Limb (tissue), 2 donors: ENCODE measurements around the gene ACTN4.
"Not testable (repeated sequence)": the region's sequence is repeated elsewhere in the genome, so short reads cannot be mapped to it uniquely, and the experiment has no call there.

Experiments used
- DNase-seq, 2 donors: peaks; one replicate each; pipeline ENCODE4 v3.0.0-alpha.2; 2016; ENCODE audit errors: extremely low spot score in 2 of 2

The ACTN4 gene

GRCh38 chr19:38736413-38737280 is 89.2 kb downstream of the ACTN4 start:
- DNase-seq = peak in 1 of 2 donors; percentile 76

GRCh38 chr19:38737281-38737865 is 89.9 kb downstream of the ACTN4 start:
- no peak for DNase-seq

DNA sequence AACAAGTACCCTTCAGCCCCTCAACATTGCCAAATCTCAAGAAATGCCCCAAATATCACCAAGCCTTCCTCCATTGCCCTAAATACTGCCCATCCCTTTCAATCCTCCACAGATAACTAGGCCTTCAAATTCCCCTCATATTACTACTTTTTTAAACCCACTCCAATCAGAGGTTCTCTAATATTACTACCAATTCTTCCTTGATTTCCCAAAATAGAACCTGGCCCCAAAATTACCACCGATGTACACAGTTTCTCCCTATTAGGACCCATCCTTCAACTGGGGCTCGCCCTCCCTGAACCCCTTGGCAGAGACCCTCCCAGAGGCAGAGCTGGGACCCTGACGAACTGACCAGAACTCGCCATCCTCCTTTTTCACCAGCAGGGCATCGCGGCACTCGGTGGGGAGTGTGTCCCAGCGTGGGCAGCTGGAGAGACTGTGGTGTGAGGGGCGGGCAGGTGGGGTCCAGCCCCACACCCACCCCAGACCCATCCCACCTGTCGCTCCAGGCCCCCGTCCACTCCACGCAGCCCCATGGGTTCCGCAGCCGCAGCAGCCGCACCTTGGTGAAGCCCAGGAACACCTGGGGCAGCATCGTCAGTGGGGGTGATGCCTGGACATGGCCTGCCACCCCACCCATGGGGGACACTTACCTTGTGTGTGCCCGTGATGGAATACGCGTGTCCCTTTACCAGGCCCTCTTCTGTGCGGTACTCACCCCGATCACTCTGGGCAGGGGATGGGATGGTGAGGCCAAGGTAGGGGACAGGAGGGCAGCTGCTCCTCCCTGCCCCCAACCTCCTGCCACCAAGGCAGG is 90.7 kb downstream of the ACTN4 start:
- DNase-seq = peak in 1 of 2 donors; percentile 29

DNA sequence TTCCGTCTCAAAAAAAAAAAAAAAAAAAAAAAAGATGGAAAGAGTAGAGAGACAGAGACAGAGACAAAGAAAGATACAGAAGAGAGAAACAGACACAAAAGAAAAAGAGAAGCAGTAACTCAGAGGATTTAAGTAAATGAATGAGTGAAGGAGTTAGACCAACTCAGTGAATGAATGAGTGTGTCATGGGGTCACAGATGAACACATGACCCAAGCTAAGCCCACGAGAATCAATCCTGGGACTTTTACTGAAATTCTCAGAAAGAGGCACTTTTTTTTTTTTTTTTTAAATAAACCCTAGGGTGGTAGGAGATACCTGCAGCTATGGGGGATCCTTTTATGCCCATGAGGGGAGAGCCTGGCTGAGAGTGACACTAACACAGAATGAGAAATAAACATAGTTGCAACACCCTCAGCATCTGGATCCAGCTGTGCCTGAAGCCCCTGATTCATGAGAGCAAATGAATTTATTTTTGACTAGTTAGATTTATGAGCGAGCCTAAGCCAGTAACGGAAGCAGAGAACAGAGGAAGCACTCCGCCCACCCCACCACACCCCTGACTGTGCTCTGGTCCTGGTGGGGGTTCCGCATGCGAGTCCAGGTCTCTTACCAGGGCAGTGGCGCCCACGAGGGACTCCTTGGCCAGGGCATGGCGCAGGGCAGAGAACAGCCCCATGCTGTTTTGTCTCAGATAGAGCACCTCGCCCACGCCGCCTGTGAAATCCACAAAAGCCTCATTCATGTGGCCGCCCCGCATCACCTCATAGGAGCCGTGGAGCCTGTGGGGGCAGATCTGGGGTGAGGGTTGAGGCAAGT is 92.2 kb downstream of the ACTN4 start:
- DNase-seq = no peak

DNA sequence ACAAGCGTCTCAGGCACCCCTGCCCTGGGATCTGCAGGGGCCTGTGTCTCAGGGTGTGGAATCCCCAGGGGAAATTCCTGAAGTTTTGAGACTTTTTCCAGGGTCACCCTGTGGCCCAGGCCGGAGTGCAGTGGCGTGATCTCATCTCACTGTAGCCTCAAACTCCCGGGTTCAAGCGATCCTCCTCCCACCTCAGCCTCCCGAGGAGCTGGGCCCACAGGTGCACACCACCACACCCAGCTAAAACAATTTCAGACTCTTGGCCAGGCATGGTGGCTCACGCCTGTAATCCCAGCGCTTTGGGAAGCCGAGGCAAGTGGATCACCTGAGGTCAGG is 92.8 kb downstream of the ACTN4 start:
- no peak for DNase-seq

GRCh38 chr19:38740932-38741331 is 93.5 kb downstream of the ACTN4 start:
- DNase-seq = no peak

GRCh38 chr19:38741670-38742069 is 94.2 kb downstream of the ACTN4 start:
- DNase-seq = no peak

GRCh38 chr19:38742296-38742695 is 94.8 kb downstream of the ACTN4 start:
- DNase-seq = no peak

- no peak for DNase-seq
Measured at GRCh38 chr19:38742906-38743305, 95.5 kb downstream of the ACTN4 start.

DNA sequence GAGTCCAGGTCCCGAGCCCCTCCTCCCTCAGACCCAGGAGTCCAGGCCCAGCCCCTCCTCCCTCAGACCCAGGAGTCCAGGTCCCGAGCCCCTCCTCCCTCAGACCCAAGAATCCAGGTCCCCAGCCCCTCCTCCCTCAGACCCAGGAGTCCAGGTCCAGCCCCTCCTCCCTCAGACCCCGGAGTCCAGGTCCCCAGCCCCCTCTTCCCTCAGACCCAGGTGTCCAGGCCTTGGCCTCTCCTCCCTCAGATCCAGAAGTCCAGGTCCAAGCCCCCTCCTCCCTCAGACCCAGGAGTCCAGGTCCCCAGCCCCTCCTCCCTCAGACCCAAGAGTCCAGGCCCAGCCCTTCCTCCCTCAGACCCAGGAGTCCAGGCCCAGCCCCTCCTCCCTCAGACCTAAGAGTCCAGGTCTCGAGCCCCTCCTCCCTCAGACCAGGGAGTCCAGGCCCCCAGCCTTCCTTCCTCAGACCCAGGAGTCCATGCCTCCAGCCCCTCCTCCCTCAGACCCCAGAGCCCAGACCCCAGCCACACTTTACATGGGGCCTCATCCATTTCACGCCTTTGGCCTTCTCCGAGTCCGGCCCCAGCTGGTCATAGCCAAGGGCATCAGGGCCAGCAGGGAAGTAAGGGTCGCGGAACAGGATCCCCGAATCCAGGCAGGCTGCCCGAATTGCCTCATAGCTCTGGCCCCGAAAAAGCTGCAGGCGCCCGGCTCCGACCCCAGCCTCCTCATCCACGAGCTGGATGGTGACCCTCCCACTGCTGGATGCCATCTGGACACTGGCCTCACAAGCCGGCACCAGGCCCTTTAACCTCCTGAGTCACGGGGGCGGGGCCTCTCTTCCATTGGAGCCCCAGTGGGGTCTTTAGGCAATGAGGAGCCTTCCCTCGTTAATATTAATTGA is 96.2 kb downstream of the ACTN4 start:
- no peak for DNase-seq

DNA sequence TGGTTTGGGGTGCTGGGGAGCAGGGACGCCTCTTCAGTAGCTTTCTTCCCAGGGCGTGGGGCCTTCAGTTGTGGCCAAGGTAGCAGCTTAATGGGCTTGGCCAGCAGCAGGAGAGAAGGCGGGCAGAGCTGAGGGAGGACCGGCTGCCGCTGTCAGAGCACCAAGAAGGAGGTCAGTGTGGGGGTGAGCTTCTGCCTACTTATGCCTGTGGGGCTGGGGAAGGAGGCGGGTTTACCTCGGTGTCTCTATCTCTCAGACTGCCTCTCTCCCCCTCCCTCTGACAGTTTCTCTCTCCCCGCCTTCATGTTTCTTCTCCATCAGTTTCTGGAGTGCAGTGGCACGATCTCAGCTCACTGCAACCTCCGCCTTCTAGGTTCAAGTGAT is 96.8 kb downstream of the ACTN4 start, which contains the start of gene CAPN12:
CAPN12 (minus strand) TSS at position 177 of the 384 bp plus-strand sequence. CDS start 309 bp downstream, outside the sequence.
- DNase-seq = no peak

GRCh38 chr19:38744874-38745273 is 97.4 kb downstream of the ACTN4 start:
- DNase-seq = no peak

DNA sequence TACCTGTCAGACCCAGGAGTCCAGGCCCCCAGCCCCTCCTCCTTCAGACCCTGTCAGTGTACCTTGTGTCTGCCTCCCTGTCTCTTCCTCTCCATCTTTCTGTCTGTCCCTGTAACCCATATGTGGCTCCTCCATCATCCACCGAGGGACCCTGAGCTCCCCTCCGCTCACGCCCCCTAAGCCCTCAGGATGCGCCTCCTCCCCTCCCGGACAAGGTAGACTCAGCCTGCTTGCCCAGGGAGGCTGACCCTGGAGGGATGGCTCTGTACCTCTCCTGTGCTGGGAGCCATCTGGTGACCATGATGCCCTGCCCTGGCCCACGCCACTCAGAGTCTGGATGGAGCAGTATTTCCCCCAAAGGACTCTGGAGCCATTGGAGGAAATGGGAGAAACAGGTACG is 97.9 kb downstream of the ACTN4 start:
- DNase-seq = no peak

DNA sequence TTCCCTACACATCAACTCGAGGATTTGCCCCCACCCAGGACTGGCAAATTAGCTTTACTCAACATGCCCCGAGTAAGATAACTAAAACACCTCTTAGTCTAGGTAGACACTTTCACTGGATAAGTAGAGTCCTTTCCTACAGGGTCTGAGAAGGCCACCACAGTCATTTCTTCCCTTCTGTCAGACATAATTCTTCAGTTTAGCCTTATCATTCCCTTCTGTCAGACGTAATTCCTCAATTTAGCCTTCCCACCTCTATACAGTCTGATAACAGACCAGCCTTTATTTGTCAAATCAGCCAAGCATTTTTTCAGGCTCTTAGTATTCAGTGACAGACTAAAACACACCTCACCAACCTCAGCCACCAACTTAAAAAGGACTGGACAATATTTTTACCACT is 106.3 kb downstream of the ACTN4 start:
- DNase-seq = not testable (repeated sequence)

DNA sequence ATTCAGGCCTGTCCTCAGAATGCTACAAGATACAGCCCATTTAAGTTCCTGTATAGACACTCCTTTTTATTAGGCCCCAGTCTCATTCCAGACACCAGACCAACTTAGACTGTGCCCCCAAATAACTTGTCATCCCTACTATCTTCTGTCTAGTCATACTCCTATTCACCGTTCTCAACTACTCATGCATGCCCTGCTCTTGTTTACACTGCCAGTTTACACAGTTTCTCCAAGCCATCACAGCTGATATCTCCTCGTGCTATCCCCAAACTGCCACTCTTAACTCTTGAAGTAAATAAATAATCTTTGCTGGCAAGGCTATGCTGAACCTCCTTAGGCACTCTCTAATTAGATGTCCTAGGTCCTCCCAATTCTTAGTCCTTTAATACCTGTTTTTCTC is 106.7 kb downstream of the ACTN4 start:
- not testable (repeated sequence) for DNase-seq

GRCh38 chr19:38759590-38760003 is 112.1 kb downstream of the ACTN4 start:
- DNase-seq = no peak

DNA sequence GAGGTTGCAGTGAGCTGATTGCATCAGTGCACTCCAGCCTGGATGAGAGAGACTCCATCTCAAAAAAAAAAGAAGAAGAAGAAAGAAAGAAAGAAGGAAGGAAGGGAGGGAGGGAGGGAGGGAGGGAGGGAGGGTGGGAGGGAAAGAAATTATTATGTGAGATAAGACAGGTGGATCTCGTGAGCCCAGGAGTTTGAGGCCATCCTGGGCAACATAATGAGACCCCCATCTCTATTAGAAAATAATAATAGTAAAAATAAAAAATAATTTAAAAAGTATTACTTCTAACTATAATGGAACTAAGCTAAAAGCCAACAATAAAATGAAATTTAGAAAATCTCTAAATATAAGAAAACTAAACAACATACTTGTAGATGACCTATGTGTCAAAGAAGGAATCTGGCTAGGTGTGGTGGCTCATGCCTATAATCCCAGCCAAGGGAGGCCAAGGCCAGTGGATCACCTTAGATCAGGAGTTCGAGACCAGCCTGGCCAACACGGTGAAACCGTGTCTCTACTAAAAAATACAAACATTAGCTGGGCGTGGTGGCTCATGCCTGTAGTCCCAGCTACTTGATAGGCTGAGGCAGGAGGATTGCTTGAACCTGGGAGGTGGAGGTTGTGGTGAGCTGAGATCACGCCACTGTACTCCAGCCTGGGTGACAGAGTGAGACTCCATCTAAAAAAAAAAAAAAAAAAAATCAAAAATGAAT is 113.5 kb downstream of the ACTN4 start:
- DNase-seq = not testable (repeated sequence)

DNA sequence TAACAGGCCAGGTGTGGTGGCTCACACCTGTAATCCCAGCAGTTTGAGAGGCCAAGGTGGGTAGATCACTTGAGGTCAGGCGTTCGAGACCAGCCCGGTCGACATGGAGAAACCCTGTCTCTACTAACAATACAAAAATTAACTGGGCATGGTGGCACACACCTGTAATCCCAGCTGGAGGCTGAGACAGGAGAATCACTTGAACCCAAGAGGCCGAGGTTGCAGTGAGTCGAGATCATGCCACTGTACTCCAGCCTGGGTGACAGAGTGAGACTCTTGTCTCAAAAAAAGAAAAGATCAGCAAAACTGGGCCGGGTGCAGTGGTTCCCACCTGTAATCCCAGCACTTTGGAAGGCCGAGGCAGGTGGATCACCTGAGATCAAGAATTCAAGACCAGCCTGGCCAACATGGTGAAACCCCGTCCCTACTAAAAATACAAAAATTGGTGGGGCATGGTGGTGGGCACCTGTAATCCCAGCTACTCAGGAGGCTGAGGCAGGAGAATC is 114.5 kb downstream of the ACTN4 start:
- DNase-seq = not testable (repeated sequence)

- DNase-seq = no peak
Measured at GRCh38 chr19:38763795-38764220, 116.4 kb downstream of the ACTN4 start.
